Bronchial epithelial cell (primary cell): ENCODE data around the gene ZNF248. TPM values are rescaled to one million over a fixed set of nuclear protein-coding genes. Genes with fewer than 3 reads are reported as not detected.

Experiments used
- DNase-seq: peaks from one replicate; pipeline ENCODE4 v3.0.0-alpha.2; 2010; ENCODE audit warnings: low read depth
- FAIRE-seq: peaks from 2 replicates; lab custom pipeline; 2011; peaks lifted over from hg19 to GRCh38; lab: Jason Lieb, UNC
- H3K27me3 ChIP-seq: 2 replicates; pipeline ENCODE4 v1.5.1; 2011; ENCODE audit warnings: low read length; ENCODE audit not compliant: control insufficient read depth, insufficient read depth
- H3K36me3 ChIP-seq: 2 replicates; pipeline ENCODE4 v1.5.1; 2011; ENCODE audit warnings: low read length; ENCODE audit not compliant: control insufficient read depth, insufficient read depth
- H3K4me3 ChIP-seq: 2 replicates; pipeline ENCODE4 v1.5.1; 2011; ENCODE audit warnings: mild to moderate bottlenecking, low read depth, low read length, control low read depth
- CTCF ChIP-seq: IDR thresholded peaks from 2 replicates; pipeline ENCODE4 v1.5.1; 2011; ENCODE audit warnings: mild to moderate bottlenecking, moderate library complexity, low read length, control low read depth, inconsistent platforms; ENCODE audit not compliant: insufficient read depth, severe bottlenecking
- total RNA-seq: library from RNA; depleted of rRNA; stranded (reverse); fragments of >200 nt; gene quantifications from 2 replicates; pipeline ENCODE4 v1.2.1, GENCODE V29; 2014

Gene ZNF248
- total RNA-seq, 1 donor from 2014 or later, result 6.1 TPM

DNA sequence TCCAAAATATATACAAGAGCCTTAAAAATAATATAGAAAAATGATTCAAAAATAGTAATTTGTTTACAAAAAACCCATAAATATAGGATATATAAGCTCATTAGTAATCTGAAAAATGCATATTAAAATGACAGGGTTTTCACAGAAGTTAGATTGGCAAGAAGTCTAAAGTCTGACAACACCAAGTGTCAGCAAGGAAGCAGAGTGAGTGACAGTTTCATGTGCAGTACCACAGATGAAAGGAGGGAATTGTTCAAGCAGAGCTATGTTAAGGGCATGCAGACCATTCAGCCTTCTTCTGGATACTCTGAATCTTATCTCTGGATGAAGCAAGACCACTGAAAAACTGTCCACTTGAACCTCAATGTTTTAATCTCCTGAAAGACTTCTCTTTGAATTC lies 55.9 kb downstream of the ZNF248 start:
- TF ChIP-seq CTCF, result no peak
- no peak overlapping the region for H3K4me3 ChIP-seq
- H3K27me3 ChIP-seq, result no peaks in the 10 kb centered on the region
- FAIRE-seq (no peak), DNase-seq (no peak)
- no peaks in the 10 kb centered on the region for H3K36me3 ChIP-seq

DNA sequence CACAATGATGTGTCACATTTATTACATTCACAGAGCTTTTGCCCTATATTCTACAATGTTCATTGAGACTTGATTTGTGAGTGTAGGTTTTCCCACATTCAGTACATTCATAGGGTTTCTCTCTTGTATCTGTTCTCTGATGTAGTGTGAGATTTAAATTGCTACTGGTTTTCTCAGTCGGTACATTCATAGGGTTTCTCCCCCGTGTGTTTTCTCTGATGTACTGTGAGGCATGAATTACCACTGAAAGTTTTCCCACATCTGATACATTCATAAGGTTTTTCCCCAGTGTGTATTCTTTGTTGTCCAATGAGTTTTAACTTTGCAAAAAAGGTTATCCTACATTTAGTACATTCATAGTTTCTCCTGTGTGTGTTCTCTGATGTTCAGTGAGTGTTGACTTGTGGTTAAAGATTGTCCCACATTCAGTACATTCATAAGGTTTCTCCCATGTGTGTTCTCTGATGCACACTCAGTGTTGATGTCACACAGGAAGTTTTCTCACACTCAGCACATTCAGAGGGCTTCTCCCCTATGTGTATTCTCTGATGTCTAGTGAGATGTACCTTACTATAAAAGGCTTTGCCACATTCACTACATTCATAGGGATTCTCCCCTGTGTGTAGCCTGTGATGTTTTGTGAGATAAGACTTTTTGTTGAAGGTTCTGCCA lies 63.0 kb downstream of the ZNF248 start:
- DNase-seq (no peak), FAIRE-seq (no peak)
- no peak overlapping the region for H3K4me3 ChIP-seq
- H3K27me3 ChIP-seq, result no peaks in the 10 kb centered on the region
- no peaks in the 10 kb centered on the region for H3K36me3 ChIP-seq
- no peak for TF ChIP-seq CTCF

DNA sequence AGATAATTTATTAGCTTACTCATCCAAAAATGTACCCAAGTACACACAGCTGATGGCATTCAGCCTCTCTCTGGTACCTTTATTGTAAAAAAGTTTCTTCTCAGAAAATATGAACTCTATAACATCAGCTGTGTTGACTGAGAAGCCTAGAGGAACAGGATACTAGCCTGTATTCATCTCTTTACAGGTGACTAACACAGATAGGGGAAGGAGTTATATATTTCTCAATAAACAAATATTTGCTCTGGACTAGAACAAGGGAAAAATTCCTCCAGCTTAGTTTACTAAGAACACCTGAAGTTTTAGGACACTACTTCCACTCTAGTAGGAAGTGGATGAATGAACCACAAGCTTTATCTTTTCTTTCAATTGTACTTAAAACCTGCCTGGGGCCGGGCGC lies 67.8 kb downstream of the ZNF248 start:
- DNase-seq, result peak; percentile 15
- H3K4me3 ChIP-seq, result no peak overlapping the region
- H3K36me3 ChIP-seq, result no peaks in the 10 kb centered on the region
- H3K27me3 ChIP-seq, result no peaks in the 10 kb centered on the region
- FAIRE-seq, result no peak
- no peak for TF ChIP-seq CTCF

DNA sequence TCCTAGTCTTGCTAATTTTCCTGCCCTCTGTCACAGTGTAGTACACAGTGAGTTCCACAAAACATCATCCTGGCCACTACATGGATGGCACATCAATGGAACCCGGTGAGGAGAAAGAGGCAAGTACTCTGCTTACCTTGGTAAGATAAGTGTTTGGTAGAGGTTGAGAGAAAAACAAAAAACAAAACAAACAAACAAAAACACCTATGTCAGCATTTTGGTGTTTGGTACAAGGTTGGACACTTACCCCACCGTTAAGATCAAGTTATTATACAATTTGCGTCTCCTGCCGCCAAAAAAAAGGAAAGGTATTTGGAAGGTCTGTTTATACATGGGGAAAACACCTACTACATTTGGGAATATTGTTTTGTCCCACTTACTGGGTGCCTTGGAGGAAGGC lies 72.7 kb downstream of the ZNF248 start:
- no peak overlapping the region for H3K4me3 ChIP-seq
- DNase-seq, result no peak
- no peaks in the 10 kb centered on the region for H3K27me3 ChIP-seq
- no peak for TF ChIP-seq CTCF
- no peak for FAIRE-seq
- H3K36me3 ChIP-seq, result no peaks in the 10 kb centered on the region

DNA sequence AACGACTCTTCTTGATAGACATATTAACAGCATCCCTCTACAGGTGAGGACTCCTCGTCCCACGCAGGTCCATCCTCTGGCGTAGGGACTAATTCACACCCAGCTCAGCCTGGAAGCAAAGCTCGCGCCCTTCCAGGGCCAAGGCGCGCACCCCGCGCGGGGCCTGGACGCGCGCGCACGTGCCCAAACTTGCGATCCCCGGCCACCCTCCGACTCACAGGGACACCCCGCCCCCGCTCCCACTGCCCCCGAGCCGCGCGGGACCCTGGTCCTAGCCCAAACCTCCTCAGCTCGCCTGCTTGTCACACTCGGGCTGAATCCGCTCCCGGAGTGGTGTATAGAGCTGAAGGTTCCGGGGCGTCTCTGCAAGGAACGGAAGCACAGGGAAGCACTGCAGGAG lies 76.9 kb downstream of the ZNF248 start:
- no peak for FAIRE-seq
- no peak for DNase-seq
- H3K36me3 ChIP-seq, result no peaks in the 10 kb centered on the region

More for the DNA sequence above, 76.9 kb downstream of the ZNF248 start:
- no peak for TF ChIP-seq CTCF
- Histone ChIP-seq H3K4me3 (no peak overlapping the region), H3K27me3 (no peaks in the 10 kb centered on the region)
